ENCODE data around the gene SDF2L1. TPM values are rescaled to one million over a fixed set of nuclear protein-coding genes. Genes with fewer than 3 reads are reported as not detected.

SDF2L1 gene
- total and polyA plus RNA-seq, 9 of the 15 experiments (the other 6 are each of a cell fraction or from before 2014, with no cell fraction given): 15.1 to 989 (median 124) TPM

DNA sequence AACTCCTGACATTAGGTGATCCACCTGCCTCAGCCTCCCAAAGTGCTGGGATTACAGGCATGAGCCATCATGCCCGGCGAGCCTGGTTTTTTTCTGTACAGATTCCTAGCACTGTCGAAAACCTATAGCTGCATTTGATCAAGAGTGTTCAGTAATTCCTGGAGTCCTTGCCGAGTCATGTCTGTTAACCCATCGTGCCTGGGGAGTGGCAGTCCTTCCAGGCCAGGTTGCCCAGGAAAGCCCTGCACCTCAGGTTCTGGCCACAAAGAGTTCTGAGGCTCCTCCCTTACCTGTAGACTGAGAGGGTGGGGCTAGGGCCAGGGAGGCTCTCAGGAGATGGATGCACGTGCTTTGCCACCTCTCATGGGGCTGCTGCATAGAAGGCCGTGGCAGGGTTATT lies 29.2 kb upstream of the SDF2L1 start:
- Histone ChIP-seq H3K9ac (ENCODE audit: insufficient read depth in 1 of 2, low read depth in 2 of 2, low read length in 2 of 2) (0 out of 4 replicates have a peak overlapping the region, but pooled peaks of 1 of the 2 experiments have one; percentile 1), H3K9me1 (ENCODE audit: control insufficient read depth, insufficient read depth, low read length) (peaks cover under 1% of the 10 kb centered on the region), H3K4me1 (replicated peaks in 1 of 2; ENCODE audit: control insufficient read depth in 2 of 2, insufficient read depth in 2 of 2, low read length in 2 of 2) (peaks cover 0 to 4% of the 10 kb centered on the region in 2 experiments; a peak in 4 of 5 replicates), H3K36me3 (ENCODE audit: control insufficient read depth, insufficient read depth, low read length) (peaks cover 84% of the 10 kb centered on the region), H2AFZ (ENCODE audit: low read depth, low read length) (no peak overlapping the region), H3K4me2 (ENCODE audit: insufficient read depth, low read length) (no peak overlapping the region), H4K20me1 (replicated peaks; ENCODE audit: control insufficient read depth, insufficient read depth, low read length) (peaks cover 27% of the 10 kb centered on the region), H3K79me2 (ENCODE audit: control insufficient read depth, insufficient read depth, low read length) (peaks cover 85% of the 10 kb centered on the region), H3K9me3 (replicated peaks; ENCODE audit: control insufficient read depth, insufficient read depth, low read depth, low read length) (no peaks in the 10 kb centered on the region), H3K27me3 (ENCODE audit: control insufficient read depth in 2 of 2, insufficient read depth in 2 of 2, low read length in 2 of 2) (no peaks in the 10 kb centered on the region), H3K4me3 (no peak overlapping the region), H3K27ac (ENCODE audit: extremely low read depth, low read depth, low read length) (no peak overlapping the region)
- intact Hi-C loops (cut with micrococcal nuclease) (no loop called here), in situ Hi-C loops (cut with MboI) (no loop called here)
- WGBS (ENCODE audit: insufficient coverage, low coverage, missing lambda C conversion rate): 80% methylated on average over 7 of the region's 7 CpGs
- ATAC-seq (peak; percentile 7; the same call in 2 of the 3 replicates), DNase-seq (ENCODE audit: extremely low read depth in 1 of 4, low spot score in 3 of 4) (peak in 3 of 4 experiments; percentile 35 to 75 (median 71)), FAIRE-seq (no peak)
- BruUV-seq (replicated peaks): no TSS peak
- ChIA-PET POLR2A (interaction anchor here (2.0 to 76.8 kb wide), 3 partner anchors 4 to 44 kb away, joined by 6 to 4622 read pairs (median 4622); partner anchors contain the start of genes CCDC116, SDF2L1 and YDJC), CTCF (ENCODE audit: low intra/inter-chr PET ratio) (no interaction called here)
- TF ChIP-seq ZBTB1 (CRISPR knock-in tag; IDR thresholded peaks at IDR 0.05; ENCODE audit: borderline replicate concordance, low read depth) (0 out of 2 replicates have a peak, but pooled peaks have one; percentile 37), TOE1 (IDR thresholded peaks at IDR 0.05; ENCODE audit: borderline replicate concordance) (no peak), TOE1 (CRISPR knock-in tag; IDR thresholded peaks at IDR 0.05; ENCODE audit: borderline replicate concordance, low read depth) (0 out of 2 replicates have a peak, but pooled peaks have one; percentile 58), MTF1 (CRISPR knock-in tag; IDR thresholded peaks at IDR 0.05; ENCODE audit: borderline replicate concordance) (no peak), HCFC1 (IDR thresholded peaks at IDR 0.05; ENCODE audit: low read depth, low read length) (no peak), TFAP4 (CRISPR knock-in tag; IDR thresholded peaks at IDR 0.05; ENCODE audit: borderline replicate concordance) (0 out of 2 replicates have a peak, but pooled peaks have one; percentile 11), BRCA1 (IDR thresholded peaks at IDR 0.05) (no peak), BRCA1 (CRISPR knock-in tag; IDR thresholded peaks at IDR 0.05) (peak; percentile 80; the same call in 1 of the 2 replicates), GTF2E2 (tag; IDR thresholded peaks at IDR 0.05) (no peak), KAT8 (IDR thresholded peaks at IDR 0.05; ENCODE audit: low read depth) (no peak), MTA1 (IDR thresholded peaks at IDR 0.05; ENCODE audit: borderline replicate concordance) (no peak), L3MBTL2 (IDR thresholded peaks at IDR 0.05) (no peak)
- TF ChIP-seq, protein P1, sequence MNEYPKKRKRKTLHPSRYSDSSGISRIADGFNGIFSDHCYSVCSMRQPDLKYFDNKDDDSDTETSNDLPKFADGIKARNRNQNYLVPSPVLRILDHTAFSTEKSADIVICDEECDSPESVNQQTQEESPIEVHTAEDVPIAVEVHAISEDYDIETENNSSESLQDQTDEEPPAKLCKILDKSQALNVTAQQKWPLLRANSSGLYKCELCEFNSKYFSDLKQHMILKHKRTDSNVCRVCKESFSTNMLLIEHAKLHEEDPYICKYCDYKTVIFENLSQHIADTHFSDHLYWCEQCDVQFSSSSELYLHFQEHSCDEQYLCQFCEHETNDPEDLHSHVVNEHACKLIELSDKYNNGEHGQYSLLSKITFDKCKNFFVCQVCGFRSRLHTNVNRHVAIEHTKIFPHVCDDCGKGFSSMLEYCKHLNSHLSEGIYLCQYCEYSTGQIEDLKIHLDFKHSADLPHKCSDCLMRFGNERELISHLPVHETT (CRISPR knock-in tag; conservative IDR thresholded peaks at IDR 0.05 in 1 of 2, IDR thresholded peaks at IDR 0.05 in 1 of 2): peak in 1 of 2 experiments; percentile 85; a peak in 1 of 4 replicates
- TF ChIP-seq, protein P2, sequence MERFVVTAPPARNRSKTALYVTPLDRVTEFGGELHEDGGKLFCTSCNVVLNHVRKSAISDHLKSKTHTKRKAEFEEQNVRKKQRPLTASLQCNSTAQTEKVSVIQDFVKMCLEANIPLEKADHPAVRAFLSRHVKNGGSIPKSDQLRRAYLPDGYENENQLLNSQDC (CRISPR knock-in tag; IDR thresholded peaks at IDR 0.05): no peak
